OCI-LY3 (cell line): ENCODE data around the gene CD96.

Experiments
- CTCF ChIP-seq: fragments of 200-600, 300-600 bp; sonication (generic); IDR thresholded peaks from 2 replicates; pipeline ENCODE4 v1.5.1; 2014; ENCODE audit warnings: antibody characterized with exemption, low read length, low read depth
- EZH2phosphoT487 ChIP-seq: fragments of 200-600 bp; shearing (Covaris generic); IDR thresholded peaks from 2 replicates; pipeline ENCODE4 v1.6.1; 2018; ENCODE audit warnings: antibody characterized with exemption, mixed run types, low read depth

DNA sequence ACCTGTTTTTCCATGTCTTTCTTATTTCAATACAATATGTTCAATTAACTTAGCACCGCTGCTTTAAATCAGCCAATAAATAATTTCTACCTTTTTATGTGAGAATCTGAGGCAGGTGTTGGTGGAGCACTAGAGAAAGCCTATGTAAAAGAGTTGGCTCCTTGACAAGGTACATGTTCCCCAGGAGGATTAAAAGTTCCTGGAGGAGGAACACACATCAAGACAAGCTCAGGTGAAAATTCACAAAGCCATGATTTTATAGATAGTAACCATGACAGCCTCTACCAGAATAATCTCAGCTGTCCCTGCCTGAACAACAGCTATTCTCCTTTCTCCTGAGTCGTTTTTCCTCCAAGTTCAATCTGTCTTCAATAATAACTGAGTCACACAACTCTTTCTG lies 56.6 kb downstream of the CD96 start:
- TF ChIP-seq CTCF (no peak), EZH2phosphoT487 (no peak)
